Tibial artery (tissue), 4 donors: Measurements from ENCODE around the gene INPP5F.

ENCODE experiments used
- DNase-seq, 2 donors: peaks; one replicate each; pipeline ENCODE4 v3.0.0-alpha.2; 2019
- H3K27ac ChIP-seq, 2 donors: fragments of 200-600 bp; sonication (generic) in 1 of 2; 1 replicate in 1 of 2; 2 replicates in 1 of 2; pipeline ENCODE4 v1.5.1; 2018 to 2019; ENCODE audit warnings: mild to moderate bottlenecking in 1 of 2
- H3K27me3 ChIP-seq, 2 donors: fragments of 200-600 bp; sonication (generic) in 1 of 2; one replicate each; pipeline versions ENCODE4 v1.5.1 to v1.6.0; 2016 to 2019
- H3K36me3 ChIP-seq, 3 donors: fragments of 200-600 bp; sonication (generic) in 2 of 3; one replicate each; pipeline ENCODE4 v1.5.1; 2016 to 2019; ENCODE audit warnings: mild to moderate bottlenecking in 2 of 3
- H3K4me1 ChIP-seq, 4 donors: fragments of 200-600 bp; sonication (generic) in 2 of 4; 1 replicate in 3 of 4; 2 replicates in 1 of 4; pipeline ENCODE4 v1.5.1; 2016 to 2019
- H3K4me3 ChIP-seq, 2 donors: fragments of 200-600 bp; sonication (generic) in 1 of 2; 1 replicate in 1 of 2; 2 replicates in 1 of 2; pipeline ENCODE4 v1.5.1; 2018 to 2019; ENCODE audit warnings: mild to moderate bottlenecking in 2 of 2
- H3K9me3 ChIP-seq, 3 donors: fragments of 200-600 bp; sonication (generic) in 1 of 3; one replicate each; pipeline ENCODE4 v1.5.1; 2016 to 2019
- intact Hi-C: fragments of 100-400 bp; cut with DNase I; formaldehyde crosslinking; loops from one replicate; pipeline ENCODE4 v1.15.0; 2023; ENCODE audit warnings: low total_unique reads
- TF ChIP-seq, protein P1 (sequence below), 2 experiments: fragments of 200-600 bp in 1 of 2; fragments of 450-650 bp in 1 of 2; IDR thresholded peaks; one replicate each; pipeline ENCODE4 v1.5.1; 2017 to 2019; ENCODE audit warnings: antibody characterized with exemption in 2 of 2, mild to moderate bottlenecking in 1 of 2, moderate library complexity in 1 of 2

INPP5F gene

DNA sequence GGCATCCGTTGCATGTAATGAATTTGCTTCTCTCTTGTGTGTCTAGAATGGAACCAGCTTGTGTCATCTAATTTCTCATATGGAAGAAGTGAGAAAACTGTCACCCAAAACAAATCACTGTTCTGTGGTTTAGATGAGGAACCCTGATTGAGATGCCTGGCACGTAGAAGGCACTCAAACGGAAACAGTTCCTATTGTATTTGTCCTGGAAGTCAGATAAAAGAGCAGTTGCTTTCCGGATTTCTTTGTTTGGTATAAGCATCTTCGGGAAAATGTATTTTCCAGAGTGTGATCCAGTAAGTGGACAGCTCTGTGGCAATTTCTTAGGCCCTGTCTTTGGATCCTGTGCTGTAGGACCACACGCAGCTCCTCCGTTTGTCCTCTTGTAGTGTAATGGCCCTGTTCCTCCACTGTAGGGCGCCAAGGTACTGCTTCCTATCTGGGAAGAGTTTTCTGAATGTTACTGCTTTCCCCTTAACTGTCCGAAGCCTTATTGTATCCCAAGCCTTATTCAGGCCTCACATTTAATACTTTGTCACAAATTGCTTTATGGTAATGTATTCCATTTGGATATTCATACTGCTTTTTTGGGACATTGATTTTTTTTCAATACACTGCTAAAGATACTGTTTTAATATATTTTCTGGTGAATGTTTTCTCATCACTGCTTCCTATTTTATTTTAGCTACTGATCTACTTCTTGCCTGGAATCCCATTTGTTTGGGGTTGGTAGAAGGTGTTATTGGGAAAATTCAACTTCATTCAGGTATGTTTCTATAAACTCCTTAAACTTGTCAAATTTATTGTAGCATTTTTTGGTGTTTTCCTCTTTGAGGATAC is 24.8 kb downstream of the INPP5F start:
- Histone ChIP-seq H3K4me3 (no peak overlapping the region), H3K27ac (no peak overlapping the region), H3K27me3 (no peaks in the 10 kb centered on the region), H3K36me3 (no peaks in the 10 kb centered on the region), H3K4me1 (peaks cover 0 to 19% (median 6%) of the 10 kb centered on the region in 4 donors), H3K9me3 (no peaks in the 10 kb centered on the region)
- peak; percentile 77 to 83 for DNase-seq
- TF ChIP-seq, protein P1, sequence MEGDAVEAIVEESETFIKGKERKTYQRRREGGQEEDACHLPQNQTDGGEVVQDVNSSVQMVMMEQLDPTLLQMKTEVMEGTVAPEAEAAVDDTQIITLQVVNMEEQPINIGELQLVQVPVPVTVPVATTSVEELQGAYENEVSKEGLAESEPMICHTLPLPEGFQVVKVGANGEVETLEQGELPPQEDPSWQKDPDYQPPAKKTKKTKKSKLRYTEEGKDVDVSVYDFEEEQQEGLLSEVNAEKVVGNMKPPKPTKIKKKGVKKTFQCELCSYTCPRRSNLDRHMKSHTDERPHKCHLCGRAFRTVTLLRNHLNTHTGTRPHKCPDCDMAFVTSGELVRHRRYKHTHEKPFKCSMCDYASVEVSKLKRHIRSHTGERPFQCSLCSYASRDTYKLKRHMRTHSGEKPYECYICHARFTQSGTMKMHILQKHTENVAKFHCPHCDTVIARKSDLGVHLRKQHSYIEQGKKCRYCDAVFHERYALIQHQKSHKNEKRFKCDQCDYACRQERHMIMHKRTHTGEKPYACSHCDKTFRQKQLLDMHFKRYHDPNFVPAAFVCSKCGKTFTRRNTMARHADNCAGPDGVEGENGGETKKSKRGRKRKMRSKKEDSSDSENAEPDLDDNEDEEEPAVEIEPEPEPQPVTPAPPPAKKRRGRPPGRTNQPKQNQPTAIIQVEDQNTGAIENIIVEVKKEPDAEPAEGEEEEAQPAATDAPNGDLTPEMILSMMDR (IDR thresholded peaks at IDR 0.05) = peak; percentile 91 to 93
- intact Hi-C loops = loop anchor here (2.0 to 10.0 kb wide), 2 partner anchors 64 to 108 kb away; no protein-coding TSS in a partner anchor

DNA sequence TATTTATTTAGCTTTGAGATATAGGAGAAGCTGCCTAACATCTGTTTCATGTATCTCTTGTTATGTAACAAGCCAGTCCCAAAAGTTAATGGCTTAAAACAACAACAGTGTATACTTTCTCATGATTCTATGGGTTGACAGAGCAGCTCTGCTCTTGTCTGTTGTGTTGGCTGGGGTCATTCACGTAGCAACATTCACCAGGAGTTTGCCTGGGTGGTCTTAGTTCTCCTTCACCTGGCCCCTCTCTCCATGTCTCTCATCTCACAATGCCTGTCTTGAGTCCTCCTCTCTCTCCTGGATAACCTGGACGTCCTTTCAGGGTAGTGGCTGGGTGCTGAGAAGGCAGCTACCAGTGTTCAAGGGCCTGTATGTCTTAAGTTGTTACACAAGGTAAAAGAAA is 27.5 kb downstream of the INPP5F start:
- H3K27ac ChIP-seq = no peak overlapping the region
- TF ChIP-seq, protein P1 (IDR thresholded peaks at IDR 0.05) = no peak
- no peaks in the 10 kb centered on the region for H3K27me3 ChIP-seq
- H3K9me3 ChIP-seq = no peaks in the 10 kb centered on the region
- no peak for DNase-seq
- intact Hi-C loops = loop anchor here (10.0 kb wide), 1 partner anchor 61 kb away; no protein-coding TSS in a partner anchor
- peaks cover 0 to 19% (median 8%) of the 10 kb centered on the region in 4 donors for H3K4me1 ChIP-seq
- H3K36me3 ChIP-seq = no peaks in the 10 kb centered on the region
- H3K4me3 ChIP-seq = no peak overlapping the region

DNA sequence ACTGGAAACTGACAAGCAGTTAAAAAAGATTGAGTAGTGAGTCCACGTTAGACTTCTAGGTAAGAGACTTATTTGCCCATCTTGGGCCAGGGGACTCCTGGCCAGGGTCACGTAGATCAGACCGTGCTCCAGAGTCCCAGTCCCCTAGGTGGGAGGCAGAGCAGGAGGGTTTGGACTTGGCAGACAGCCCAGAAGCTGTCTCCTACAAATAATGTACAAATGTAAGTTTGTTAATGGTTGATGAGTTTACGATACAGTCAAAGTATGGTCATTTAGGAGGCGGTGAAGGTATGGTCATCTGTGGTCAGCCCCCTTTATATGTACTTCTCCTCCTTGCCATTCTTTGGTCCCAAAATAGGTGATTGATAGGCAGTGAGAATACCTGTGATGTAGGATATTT is 28.2 kb downstream of the INPP5F start:
- no peak for DNase-seq
- H3K27ac ChIP-seq = peak overlapping the region in 1 of 2 donors; percentile 48
- intact Hi-C loops = loop anchor here (10.0 kb wide), 1 partner anchor 61 kb away; no protein-coding TSS in a partner anchor
- no peaks in the 10 kb centered on the region for H3K27me3 ChIP-seq
- no peaks in the 10 kb centered on the region for H3K36me3 ChIP-seq
- TF ChIP-seq, protein P1 (IDR thresholded peaks at IDR 0.05) = no peak
- no peaks in the 10 kb centered on the region for H3K9me3 ChIP-seq
- peaks cover 0 to 19% (median 8%) of the 10 kb centered on the region in 4 donors for H3K4me1 ChIP-seq
- H3K4me3 ChIP-seq = no peak overlapping the region

DNA sequence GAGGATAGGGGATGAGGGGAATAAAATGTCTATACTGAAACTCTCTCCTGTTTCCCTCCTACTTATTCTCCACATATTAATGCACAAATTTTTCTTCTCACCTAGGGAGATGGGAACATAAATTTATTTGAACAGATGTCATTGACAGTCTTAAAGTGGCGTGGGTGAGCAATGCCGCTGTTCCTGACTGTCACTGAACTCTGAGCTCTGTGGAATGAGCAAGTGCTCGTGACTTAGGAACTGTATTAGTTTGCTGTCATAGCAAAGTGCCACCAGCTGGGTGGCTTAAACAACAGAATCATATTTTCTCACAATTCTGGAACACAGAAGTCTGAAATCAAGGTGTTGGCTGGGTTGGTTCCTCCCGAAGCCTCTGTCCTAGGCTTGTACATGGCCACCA is 29.1 kb downstream of the INPP5F start:
- Histone ChIP-seq H3K4me3 (no peak overlapping the region), H3K36me3 (no peaks in the 10 kb centered on the region), H3K27ac (peak overlapping the region; percentile 48), H3K27me3 (no peaks in the 10 kb centered on the region), H3K4me1 (peaks cover 0 to 19% (median 8%) of the 10 kb centered on the region in 4 donors), H3K9me3 (no peaks in the 10 kb centered on the region)
- intact Hi-C loops = loop anchor here (10.0 kb wide), 1 partner anchor 60 kb away; no protein-coding TSS in a partner anchor
- no peak for DNase-seq
- TF ChIP-seq, protein P1 (IDR thresholded peaks at IDR 0.05) = no peak

DNA sequence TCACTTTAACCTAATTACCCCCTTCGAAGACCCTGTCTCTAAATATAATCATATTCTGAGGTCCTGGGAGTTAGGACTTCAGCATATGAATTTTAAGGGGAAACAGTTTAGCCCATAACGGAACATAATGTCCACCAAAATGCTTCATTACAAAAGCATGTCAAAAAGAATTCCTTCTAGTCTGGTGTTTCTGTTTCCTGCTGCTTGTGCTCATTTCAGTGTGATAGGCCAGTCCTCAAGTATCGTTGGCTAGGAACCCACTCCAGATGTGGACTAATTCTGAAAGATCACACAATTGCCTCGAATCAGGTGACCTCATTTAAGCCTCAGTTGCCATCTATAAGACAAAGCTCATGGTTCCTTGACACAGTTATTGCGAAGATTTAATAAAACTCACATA is 29.6 kb downstream of the INPP5F start:
- Histone ChIP-seq H3K4me1 (peaks cover 0 to 23% (median 7%) of the 10 kb centered on the region in 4 donors), H3K36me3 (no peaks in the 10 kb centered on the region), H3K4me3 (no peak overlapping the region), H3K27me3 (no peaks in the 10 kb centered on the region), H3K27ac (peak overlapping the region; percentile 48), H3K9me3 (no peaks in the 10 kb centered on the region)
- TF ChIP-seq, protein P1 (IDR thresholded peaks at IDR 0.05) = no peak
- DNase-seq = no peak
- intact Hi-C loops = loop anchor here (10.0 kb wide), 1 partner anchor 59 kb away; no protein-coding TSS in a partner anchor
